Lower leg skin (tissue), 3 donors: ENCODE measurements around the gene ZDHHC8.

Experiments
- POLR2A ChIP-seq, 2 donors: fragments of 450-650 bp; IDR thresholded peaks; one replicate each; pipeline ENCODE4 v1.6.1; 2016 to 2017; ENCODE audit warnings: antibody characterized with exemption in 2 of 2, mild to moderate bottlenecking in 1 of 2, moderate library complexity in 1 of 2
- TF ChIP-seq, protein P1 (sequence below), 3 donors: fragments of 450-650 bp; IDR thresholded peaks; one replicate each; pipeline ENCODE4 v1.5.1; 2016; ENCODE audit warnings: antibody characterized with exemption in 3 of 3, mild to moderate bottlenecking in 3 of 3, moderate library complexity in 2 of 3

DNA sequence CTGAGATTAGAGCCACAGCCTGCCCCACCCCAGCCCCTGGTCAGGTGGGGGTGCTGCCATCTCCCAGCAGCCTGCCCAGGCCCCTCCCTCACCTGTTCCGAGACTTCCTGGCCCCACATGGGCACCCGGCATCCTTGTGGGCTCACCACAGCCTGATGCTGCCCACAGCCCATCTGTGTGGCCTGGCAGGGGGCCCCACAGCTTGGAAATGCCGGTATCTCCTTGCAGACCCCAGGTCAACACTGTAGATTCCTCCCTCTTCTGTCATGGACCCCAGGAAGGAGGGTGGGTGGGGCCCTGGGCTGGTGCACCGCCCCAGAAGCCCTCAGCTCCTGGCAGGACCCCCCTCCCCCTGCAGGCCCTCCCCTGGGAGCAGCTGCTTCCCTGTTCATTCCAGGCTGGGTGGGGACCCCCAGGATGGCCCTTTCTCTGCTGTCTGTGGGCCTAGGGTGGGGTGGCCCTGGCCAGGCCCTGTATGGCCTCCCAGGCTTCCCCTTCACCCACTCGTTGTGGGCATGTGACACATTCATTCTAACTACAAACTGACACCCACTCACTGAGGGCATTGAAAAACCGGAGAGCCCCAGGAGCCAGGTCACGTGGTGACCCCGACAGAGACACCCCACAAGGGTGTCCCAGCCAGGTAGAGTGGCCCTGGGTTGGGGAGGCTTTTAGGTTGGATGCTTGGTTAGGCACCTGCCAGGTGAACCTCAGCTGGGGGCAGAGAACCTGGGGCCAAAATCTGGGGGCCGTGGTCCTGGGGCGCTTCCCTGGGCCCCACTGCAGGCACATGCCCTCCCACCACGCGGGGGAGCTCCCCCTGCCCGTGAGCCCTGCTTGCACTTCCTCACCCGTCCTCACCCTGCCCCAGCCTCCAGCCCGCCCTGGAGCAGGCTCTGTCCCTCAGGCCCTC, 63.3 kb downstream of the ZDHHC8 start:
- TF ChIP-seq, protein P1, sequence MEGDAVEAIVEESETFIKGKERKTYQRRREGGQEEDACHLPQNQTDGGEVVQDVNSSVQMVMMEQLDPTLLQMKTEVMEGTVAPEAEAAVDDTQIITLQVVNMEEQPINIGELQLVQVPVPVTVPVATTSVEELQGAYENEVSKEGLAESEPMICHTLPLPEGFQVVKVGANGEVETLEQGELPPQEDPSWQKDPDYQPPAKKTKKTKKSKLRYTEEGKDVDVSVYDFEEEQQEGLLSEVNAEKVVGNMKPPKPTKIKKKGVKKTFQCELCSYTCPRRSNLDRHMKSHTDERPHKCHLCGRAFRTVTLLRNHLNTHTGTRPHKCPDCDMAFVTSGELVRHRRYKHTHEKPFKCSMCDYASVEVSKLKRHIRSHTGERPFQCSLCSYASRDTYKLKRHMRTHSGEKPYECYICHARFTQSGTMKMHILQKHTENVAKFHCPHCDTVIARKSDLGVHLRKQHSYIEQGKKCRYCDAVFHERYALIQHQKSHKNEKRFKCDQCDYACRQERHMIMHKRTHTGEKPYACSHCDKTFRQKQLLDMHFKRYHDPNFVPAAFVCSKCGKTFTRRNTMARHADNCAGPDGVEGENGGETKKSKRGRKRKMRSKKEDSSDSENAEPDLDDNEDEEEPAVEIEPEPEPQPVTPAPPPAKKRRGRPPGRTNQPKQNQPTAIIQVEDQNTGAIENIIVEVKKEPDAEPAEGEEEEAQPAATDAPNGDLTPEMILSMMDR (IDR thresholded peaks at IDR 0.05): no peak
- TF ChIP-seq POLR2A (IDR thresholded peaks at IDR 0.05): no peak
